HG02798 (cell line): ENCODE results near the gene FOXC2.

ENCODE experiments used
- ATAC-seq: cut with Tn5 transposase; IDR thresholded peaks from one replicate; pipeline ENCODE4 v1.9.1; 2021; ENCODE audit warnings: mild to moderate bottlenecking; ENCODE audit not compliant: unreplicated experiment, poor library complexity

Gene FOXC2

GRCh38 chr16:86570558-86571529 is 4.2 kb downstream of the FOXC2 start:
- ATAC-seq = no peak

DNA sequence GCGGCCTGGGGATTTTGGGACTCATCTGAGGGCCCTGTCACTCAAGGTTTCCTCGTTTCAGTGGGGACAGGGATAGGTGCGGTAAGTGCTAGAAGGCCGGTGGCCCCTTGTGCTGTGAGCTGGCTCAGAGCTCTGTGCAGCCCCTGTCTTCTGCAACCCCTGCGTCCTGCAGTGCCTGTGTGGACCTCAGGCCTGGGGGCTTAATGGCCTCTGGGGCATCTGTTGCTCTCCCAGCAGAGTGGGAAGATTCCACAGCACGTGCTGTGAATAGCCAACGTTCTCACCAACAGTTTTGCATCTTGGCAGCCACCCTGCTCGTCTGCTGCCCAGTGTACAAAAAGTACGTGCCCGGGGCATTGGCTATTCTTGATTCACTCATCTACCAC is 4.9 kb downstream of the FOXC2 start:
- no peak for ATAC-seq

GRCh38 chr16:86572041-86572521 is 5.5 kb downstream of the FOXC2 start:
- ATAC-seq = no peak

DNA sequence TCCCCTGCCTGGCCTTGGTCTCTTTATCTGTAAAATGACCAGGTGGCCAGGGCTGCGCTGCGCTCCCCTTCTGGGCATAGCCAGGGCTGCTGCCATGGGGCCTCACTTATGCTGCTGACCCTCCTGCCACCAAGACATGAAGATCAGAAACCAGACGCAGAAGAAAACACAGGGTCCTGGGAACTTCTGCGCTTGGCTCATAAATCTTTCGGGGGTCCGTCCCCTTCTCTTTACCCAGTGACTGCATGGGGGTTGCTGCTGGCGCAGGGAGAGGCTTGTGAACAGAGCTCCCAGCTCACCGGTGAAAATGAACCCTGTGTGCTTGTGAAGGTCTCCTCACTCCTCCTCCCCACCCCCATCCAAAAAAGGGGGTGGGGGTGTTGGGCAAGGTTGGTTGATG is 6.0 kb downstream of the FOXC2 start:
- ATAC-seq = no peak

DNA sequence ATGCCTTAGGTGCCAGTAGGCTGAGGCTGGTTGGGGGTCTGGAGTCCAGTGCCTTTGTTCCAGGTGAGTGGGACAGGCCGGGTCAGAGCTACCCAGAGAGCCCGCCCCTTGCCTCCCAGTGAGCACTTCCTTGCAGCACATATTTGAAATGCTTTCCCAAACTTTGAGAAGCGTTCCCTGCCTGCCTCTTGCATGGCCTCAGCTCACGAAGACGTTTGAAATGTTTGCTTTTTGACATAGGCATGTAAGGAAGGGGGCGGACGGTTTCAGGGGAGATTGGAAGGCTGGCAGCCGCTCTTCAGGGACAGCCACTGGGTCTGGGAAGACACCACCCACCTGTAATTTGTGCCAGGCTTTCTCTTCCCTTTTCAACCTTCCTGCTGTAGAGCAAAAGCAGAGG is 6.6 kb downstream of the FOXC2 start:
- ATAC-seq = no peak

GRCh38 chr16:86573646-86574508 is 7.2 kb downstream of the FOXC2 start:
- no peak for ATAC-seq

GRCh38 chr16:86574646-86575045 is 8.0 kb downstream of the FOXC2 start:
- no peak for ATAC-seq

DNA sequence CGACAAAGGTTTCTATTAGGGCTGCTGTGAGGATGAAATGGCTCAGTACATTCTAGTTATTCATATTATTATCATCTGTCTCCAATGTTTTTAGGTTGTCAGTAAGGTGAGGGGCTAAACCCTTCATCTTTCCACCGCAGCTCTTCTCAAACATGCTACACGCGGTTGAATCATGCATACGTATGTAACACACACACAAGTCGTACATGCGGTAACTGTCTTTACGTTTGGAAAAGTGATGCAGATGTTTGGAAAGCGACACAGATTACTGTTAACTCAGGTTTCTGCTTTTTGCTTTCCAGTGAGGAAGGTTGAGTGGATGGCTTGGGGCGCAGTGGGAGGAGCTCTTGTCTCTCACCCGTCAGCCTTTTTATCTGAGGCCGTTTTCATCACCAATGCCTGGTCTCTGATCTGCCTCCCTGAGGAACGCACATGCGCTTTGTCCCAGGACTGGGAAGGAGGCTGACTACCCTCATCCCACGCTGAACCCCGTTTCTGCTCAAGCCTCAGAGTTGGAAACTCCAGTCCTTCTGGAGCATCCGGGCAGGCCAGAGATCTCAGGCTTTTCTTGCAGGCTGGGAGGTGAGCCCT is 8.6 kb downstream of the FOXC2 start:
- ATAC-seq = no peak

- peak; percentile 37 for ATAC-seq
Observed at GRCh38 chr16:86575754-86576557, 9.3 kb downstream of the FOXC2 start.

GRCh38 chr16:86576591-86577313 is 10.1 kb downstream of the FOXC2 start:
- no peak for ATAC-seq

DNA sequence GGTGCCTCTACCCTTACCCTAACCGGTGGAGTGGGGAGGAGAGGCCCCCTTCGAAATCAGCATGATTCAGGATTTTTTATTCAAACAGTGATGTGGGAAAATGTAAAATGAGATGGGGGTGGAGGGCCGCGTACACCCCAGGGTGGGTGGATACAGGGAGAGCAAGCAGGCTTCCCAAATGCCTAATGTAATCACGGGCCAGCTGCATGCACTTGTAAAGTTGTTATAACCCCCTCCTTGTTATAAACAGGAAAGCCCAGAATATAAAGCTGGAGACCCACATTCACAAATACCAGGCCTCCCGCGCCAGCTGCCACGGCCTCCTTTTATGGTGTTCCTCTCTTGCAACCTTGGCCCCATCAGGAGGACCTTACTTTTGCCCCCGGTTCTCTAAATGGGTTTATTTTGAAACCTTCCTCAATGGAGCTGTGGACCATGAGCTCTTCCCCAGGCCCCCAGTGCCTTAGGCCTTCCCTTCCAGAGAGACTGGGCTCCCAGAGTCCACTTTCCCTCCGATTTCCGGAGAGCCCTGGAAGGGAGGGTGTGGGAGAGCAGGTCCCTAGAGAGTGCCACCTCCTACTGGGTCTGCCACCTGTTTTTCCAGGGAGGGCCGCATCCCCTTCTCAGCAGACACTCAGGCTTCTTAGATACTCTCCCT is 10.8 kb downstream of the FOXC2 start:
- no peak for ATAC-seq

- ATAC-seq = no peak
Observed at GRCh38 chr16:86578061-86578599, 11.5 kb downstream of the FOXC2 start, which contains the start of gene FOXL1. Gene FOXL1 (plus strand): TSS chr16:86578549. CDS start chr16:86578724, 175 bp downstream.

GRCh38 chr16:86578611-86579267 is 12.1 kb downstream of the FOXC2 start:
- ATAC-seq = no peak

DNA sequence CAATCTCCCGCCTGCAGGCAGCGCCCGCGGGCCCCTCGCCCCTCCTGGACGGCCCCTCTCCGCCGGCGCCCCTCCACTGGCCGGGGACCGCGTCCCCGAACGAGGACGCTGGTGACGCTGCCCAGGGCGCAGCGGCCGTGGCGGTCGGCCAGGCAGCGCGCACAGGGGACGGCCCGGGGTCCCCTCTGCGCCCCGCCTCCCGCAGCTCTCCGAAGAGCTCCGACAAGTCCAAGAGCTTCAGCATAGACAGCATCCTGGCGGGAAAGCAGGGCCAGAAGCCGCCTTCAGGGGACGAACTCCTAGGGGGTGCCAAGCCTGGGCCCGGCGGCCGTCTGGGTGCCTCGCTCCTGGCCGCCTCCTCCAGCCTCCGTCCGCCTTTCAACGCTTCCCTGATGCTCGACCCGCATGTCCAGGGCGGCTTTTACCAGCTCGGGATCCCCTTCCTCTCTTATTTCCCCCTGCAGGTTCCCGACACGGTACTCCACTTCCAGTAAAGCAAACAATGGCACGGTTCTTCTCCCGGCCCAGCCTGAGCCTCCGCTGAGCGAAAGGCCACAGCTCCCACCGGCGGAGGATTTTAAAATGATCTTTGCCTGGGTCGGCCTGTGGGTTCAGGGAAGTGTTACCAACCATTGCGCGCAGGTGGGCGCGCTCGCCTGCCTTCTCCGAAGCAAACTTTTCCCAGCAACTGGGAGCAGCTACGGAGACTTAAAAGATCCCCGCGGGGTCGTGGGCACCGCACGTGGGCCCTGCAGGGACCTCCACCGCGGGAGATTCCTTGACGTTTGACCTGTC is 12.8 kb downstream of the FOXC2 start:
- no peak for ATAC-seq

- no peak for ATAC-seq
Observed at GRCh38 chr16:86580063-86580790, 13.6 kb downstream of the FOXC2 start.

- no peak for ATAC-seq
Observed at GRCh38 chr16:86580791-86581170, 14.2 kb downstream of the FOXC2 start.
